AG20443 (cell line): ENCODE data around the gene CCNB1IP1.
"Not testable (repeated sequence)": the region's sequence is repeated elsewhere in the genome, so short reads cannot be mapped to it uniquely, and the experiment has no call there.

Experiments
- DNase-seq: peaks from one replicate; pipeline ENCODE4 v3.0.0; 2012; ENCODE audit warnings: low spot score, mixed read lengths

The CCNB1IP1 gene

DNA sequence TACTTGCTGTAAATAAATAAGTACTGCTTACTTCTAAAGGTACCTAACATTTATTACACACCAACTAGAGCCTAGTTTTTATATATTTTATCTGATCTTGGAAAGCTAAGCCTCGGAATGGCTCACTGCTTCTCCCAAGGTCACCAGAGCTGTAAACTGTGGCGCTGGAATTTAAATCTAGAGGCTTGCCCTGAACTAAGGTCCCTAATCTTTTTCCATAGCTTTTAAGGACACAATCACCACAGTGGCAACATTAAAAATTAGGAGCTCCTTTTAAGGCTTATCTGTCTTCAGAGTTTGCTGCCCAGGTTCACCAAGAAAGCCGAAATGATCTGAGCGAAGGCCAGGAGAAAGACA, 670 bp downstream of the CCNB1IP1 start:
- peak; percentile 24 for DNase-seq

DNA sequence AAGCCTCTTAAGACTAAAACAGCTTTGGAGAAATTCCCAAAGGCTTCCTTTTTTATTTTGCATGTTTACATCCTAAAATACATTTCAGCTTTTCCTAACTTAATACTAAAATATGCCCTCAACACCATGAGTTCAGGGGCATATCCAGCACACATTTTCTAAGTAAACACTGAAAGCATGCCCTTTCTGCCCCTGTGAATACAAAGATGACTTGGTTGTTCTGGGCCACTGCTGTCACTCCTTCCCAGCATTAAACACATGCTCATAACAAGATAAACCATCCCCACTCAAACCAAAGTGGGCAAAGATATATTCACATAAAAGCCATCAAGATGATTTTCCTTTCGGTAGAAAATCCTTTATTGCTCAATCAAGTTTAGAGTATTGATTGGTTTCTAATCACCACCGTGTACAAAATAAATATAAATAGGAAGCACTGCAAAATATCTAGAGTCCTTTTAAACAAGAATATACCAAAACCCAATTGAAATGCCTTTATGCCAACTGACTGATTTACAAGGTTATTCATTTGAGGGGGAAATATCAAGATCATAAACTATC, 1.9 kb downstream of the CCNB1IP1 start:
- DNase-seq: no peak

DNA sequence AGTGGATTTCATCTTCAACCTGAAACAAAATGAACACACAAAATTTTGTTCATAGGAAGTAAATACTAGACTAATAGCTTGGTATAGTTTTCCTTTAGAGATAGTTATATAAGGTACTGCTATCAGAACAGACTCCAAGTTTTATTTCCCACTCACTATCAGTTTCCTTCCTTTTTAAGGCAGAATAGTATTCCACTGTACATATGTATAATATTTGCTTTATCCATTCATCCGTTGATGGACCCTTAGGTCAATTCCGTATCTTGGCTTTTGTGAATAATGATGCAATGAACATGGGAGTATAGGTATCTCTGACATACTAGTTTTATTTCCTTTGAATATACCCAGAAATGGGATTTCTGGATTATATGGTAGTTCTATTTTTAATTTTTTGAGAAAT, 3.7 kb downstream of the CCNB1IP1 start:
- no peak for DNase-seq

DNA sequence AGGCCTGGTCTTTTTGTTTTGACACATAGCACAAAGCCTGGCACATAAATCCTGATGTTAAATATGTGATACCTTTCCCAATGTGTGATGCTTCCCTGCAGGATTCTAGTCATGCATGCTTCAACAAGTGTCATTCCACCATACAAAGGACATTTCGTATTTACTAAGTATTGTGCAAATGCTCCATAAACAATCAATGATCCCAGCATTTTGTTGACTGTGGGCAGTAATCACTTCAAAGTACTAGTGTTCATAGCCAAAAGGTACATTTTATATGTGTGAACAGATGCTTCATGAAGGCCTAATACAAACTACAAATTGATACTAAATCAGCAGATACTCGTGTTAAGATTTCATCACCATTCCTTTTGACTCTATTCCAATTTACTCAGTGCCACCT, 4.4 kb downstream of the CCNB1IP1 start:
- DNase-seq: no peak

DNA sequence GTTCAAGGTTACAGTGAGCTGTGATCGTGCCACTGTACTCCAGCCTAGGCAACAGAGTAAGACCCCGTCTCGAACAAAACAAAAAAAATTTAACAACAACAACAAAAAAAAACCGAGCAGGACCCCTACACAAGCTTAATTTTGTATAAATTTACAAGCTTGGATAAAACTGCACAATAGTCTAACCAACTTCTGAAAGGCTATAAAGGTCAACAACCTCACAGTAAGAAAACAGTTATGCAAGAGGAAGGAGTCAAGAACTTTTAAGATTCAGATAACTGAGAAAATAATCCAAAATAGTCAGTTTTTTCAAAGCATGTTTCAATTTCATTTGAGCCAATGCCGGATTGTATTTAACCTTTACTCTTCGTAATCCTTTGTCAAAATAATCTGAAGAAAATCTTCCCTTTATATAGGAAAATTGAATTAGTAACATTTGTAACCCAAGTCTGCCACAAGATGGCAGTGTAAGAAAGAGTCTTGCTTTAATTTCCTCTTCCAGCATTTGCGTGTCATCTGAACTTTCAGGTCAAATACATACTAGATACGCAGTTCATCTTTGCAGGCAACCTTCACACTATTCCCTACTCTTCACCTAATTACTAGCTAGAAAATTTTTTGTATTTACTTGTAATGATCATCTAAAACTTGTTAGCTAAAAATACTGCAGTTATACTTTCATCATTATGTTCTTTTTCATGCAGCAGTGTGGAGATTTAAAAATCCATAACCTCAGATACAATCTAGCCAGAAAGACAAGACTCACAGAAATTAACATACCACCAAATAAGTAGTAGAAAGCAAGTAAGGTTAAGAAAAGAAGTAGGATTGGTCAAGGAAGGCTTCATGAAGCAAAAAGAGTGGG, 5.8 kb downstream of the CCNB1IP1 start:
- peak; percentile 56 for DNase-seq

DNA sequence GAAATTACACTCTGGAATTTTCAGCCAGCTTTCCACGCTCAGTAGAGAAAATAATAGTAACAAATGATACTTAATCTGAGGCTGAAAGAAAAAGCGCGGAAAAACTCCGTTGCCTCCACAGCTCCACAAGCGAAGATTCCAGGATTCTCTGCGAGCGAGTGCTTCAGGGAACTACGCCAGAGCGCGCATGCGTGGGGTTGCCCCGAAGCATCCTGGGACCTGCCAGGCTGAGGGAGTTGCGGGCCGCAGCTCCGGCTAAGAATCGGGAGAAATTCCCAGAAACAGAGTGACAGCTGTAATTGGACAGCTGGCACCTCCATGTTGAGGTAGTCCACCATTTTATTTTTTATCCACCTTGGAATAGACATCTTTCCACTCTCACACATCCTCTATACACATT, 15.4 kb downstream of the CCNB1IP1 start:
- no peak for DNase-seq

DNA sequence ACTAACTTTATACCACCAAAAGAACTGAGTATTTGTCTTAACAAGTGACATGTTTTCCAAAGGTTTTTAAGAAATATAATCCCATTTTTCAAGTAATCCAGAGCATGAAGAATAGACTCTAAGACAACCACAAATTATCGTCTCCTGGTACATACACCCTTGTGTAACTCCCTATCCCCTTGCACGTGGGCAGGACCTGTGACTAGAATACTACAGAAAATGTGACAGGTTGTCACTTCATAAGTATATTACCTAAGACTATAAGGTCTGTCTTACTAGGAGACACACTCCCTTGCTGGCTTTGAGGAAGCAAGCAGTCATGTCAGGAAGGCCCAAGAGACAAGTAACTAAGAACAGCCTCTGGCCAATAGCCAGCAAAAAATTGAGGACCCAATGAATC, 19.1 kb downstream of the CCNB1IP1 start:
- no peak for DNase-seq

DNA sequence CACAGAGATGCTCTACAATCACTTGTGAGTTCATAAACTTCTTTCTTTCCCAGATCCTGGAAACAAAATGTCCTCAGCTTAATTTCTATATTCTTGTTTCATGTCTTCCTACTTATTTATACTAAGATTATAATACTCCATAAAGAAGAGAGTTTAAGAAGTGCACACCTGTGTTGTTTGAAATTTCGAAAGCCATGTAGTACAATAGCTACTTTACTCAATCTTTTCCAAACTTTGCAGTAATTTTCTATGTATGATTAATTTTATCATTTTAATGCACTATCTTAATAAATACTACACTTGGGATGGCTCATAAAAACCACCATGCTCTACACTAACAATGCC, 27.0 kb downstream of the CCNB1IP1 start:
- DNase-seq: no peak

DNA sequence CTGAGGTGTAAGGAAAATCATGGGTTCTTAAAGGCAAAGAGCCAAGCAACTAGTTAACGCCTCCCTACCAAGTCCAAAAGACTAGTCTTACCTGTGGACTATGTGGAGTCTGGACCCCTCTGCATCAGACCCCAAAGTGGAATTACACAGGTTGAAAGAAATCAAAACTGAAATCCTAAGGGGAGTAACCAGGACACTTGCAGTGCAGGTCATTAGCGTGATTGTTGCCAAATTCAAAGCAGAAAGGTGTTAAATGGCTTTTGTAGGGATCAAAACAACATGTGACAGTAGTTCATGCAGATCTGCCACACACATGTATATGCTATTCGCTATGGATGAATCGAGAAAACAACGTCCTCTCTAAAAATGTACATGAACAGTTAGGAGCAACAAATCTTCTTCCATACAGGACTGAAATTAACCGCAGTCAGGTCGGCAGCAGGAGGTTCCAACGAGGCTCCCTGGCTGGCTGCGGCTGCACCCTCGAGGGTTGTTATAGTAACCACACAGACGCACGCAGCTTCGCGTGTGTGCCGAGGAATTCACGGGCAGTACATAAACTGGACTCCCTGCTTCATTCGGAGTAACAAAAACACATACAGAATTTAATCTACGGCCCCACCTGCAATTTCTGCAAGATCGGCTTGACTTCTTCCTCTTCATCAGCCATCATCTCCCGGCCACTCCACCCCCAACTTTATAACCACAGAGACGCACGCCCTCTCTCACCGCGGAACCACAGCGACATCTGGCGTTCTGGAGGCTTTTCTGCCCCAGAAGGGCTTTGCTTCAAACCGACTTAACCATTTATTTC, 27.6 kb downstream of the CCNB1IP1 start, which contains the start of gene TTC5:
Gene TTC5 (minus strand): TSS at position 687 of the 814 bp plus-strand sequence. CDS start 14 bp downstream, at position 673.
- peak; percentile 92 for DNase-seq

DNA sequence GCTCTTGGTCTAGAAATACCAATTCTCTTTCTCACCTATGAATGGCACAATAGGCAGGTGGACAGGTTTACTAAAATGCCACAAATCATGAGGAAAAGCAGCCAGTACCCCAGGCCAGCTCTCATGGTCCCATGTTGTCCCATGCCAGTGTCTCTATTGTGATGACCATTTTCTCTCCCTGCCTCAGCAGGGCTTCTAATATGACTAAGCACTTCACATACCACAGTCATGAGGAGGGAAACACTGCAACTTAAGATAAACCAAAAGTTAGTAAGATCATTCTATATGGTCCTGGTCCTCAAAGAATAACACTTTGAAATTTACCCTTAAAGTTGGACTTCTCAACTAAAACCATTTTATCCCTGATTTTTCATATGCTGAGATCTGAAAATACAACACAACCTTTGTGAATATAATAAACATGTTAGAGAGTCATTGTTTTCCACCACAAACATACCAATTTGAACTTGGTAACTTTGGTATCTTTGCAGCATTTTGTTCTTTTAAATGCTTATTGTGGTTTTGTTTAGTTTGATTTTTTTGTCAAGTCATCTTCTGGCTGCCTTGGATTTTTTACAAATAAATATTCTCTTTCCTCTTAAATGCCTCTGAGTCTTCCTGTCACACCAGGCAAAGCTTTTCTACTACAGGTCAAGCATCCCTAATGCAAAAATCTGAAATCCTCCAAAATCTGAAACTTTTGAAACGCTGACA, 30.9 kb downstream of the CCNB1IP1 start:
- DNase-seq: peak; percentile 41

DNA sequence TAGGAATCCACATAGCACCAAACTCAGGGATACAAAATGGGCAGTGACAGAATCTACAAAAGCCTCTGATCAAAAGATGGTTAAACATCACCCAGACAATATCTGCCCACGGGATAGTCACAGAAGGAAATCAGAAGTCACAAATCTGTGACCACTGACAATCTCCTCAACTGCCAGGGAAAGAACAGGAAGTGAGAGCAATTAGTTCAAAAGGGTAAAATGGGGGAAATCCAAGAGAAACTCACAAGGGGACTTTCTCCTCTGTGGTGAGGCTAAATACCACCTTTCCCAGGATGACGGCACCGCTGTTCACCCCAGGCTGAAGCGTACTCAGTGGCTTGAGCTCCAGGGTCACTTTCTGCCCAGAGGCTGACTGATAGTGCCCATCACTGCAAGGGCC, 38.0 kb downstream of the CCNB1IP1 start:
- no peak for DNase-seq

DNA sequence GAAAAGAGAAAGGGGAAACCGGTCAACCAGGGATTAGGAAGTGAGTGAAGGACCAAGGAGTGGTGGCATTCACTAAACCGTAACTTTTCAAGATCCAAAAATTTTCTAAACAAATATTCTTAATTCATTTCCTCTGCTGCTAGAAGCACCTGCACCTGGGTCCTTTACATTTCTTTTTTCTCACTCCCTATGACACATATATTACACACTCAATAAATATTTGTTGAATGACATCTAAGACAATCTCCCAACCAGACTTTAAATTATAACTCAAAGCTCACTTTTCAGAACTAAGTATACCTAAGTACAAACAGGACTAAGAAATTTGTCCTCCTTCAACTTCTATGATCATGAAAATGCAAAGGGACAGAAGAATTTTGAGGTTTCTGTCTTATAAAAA, 38.4 kb downstream of the CCNB1IP1 start:
- no peak for DNase-seq

DNA sequence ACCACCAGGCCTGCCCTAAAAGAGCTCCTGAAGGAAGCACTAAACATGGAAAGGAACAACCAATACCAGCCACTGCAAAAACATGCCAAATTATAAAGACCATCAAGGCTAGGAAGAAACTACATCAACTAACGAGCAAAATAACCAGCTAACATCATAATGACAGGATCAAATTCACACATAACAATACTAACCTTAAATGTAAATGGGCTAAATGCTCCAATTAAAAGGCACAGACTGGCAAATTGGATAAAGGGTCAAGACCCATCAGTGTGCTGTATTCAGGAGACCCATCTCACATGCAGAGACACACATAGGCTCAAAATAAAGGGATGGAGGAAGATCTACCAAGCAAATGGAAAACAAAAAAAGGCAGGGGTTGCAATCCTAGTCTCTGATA, 51.1 kb downstream of the CCNB1IP1 start:
- not testable (repeated sequence) for DNase-seq

DNA sequence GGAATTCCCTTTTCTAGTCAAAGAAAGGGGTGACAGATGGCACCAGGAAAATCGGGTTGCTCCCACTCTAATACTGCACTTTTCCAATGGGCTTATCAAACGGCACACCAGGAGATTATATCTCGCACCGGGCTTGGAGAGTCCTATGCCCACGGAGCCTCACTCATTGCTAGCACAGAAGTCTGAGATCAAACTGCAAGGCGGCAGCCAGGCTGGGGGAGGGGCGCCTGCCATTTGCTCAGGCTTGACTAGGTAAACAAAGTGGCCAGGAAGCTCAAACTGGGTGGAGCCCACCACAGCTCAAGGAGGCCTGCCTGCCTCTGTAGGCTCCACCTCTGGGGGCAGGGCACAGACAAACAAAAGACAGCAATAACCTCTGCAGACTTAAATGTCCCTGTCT, 52.8 kb downstream of the CCNB1IP1 start:
- DNase-seq: not testable (repeated sequence)

DNA sequence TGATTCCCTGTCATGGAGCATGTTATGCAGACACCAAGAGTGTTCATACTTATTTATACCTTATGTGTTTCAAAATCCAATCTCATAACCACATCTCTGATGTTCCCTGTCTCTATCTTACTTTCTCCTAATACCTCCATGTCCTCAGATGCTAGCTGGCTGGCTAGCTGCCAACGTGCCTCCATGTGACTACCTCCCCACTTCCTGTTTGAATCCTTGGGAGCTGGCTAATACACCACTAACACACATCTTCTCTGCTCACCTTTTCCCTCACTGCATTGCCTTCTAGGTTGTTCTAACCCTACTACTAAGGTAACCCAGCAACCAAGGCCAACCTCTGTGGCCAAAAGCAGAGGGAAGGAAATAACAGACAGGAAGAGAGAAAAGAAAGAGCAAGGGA, 54.7 kb downstream of the CCNB1IP1 start:
- no peak for DNase-seq

DNA sequence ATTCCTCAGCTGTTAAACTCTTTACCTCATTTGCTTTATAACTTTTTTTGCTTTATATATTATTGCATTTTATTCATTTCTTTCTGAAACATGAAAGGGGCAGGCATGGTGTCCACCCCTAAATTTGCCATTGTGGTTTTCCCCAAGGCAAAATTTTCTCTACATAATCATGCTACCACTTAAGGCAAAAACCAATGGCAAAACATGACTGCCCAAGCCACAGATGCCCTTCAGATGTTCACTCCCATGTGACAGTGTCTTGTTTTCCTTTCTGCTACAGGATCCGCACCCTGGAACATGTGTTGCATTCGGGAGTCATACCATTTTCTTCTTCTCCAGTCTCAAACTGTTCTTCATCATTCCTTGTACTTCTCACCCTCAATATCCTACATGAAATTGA, 55.7 kb downstream of the CCNB1IP1 start:
- DNase-seq: no peak

DNA sequence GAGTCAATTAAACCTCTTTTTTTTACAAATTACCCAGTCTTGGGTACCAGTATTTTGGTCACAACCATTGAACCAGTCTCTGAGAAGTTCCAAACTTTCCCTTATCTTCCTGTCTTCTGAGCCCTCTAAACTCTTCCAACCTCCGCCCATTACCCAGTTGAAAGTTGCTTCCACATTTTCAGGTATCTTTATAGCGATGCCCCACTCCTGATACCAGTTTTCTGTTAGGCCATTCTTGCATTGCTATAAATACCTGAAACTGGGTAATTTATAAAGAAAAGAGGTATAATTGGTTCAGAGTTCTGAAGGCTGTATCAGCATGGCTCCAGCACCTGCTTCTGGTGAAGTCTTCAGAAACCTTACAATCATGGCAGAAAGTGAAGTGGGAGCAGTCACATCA, 59.0 kb downstream of the CCNB1IP1 start:
- no peak for DNase-seq

DNA sequence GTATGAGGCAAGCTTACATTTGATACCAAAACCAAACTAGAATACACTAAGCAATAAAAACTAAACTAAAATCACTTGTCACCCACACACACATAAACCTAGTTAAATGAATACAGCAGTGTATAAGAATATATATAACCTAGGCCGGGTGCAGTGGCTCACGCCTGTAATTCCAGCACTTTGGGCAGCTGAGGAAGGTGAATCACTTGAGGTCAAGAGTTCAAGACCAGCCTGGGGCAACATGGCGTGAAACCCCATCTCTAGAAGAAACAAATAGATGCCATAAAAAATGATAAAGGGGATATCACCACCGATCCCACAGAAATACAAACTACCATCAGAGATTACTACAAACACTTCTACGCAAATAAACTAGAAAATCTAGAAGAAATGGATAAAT, 68.7 kb downstream of the CCNB1IP1 start:
- DNase-seq: not testable (repeated sequence)

DNA sequence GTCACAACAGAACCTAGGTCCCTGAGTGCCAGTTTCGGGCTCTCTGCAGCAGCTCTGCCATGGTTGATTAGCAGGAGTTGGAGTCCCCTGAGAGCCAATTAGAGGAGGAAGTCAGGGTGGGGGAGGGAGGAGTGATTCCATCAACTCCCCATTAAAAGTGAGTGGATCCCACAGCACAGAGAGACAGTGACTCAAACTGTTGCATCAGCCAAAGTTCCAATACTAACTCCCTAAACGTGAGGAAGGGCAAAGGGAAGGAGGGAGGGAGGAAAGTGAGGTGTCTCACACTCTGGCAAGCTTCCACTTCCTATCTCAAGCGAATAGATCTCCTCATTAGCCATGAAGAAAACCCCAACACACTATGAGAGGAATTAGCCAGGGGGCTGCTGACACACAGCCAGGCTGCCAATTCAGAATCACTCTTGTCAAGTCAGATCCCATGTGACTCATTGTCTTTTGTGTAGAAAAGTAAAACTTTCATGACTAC, 70.4 kb downstream of the CCNB1IP1 start:
- DNase-seq: peak; percentile 62
